ENCODE measurements around the gene ADK.
"Not testable (repeated sequence)": the region's sequence is repeated elsewhere in the genome, so short reads cannot be mapped to it uniquely, and the experiment has no call there.

GRCh38 chr10:74457478-74457877 lies 306.5 kb downstream of the ADK start:
- TF ChIP-seq CTCF, POLR2A (IDR thresholded peaks at IDR 0.05): not testable (repeated sequence)

Measured in right lobe of liver (tissue), 4 donors.